A549 (cell line): ENCODE measurements around the gene SLC39A13. TPM values are rescaled to one million over a fixed set of nuclear protein-coding genes. Genes with fewer than 3 reads are reported as not detected.

Experiments
- ATAC-seq, 2 experiments: fragments of 200-7000 bp in 1 of 2; fragments of >200 bp in 1 of 2; cut with Nextera tagmentation in 1 of 2; cut with Tn5 transposase in 1 of 2; 3 replicates each; pipeline versions ENCODE4 v1.8.0 to v1.9.1; 2018 to 2020; ENCODE audit warnings: mild to moderate bottlenecking in 1 of 2, moderate library complexity in 1 of 2
- CTCF ChIA-PET: fragments of 300-600 bp; sonication (Branson Sonifier 250); formaldehyde crosslinking; extraction: SDS; loops from one replicate; lab custom pipeline; 2021; ENCODE audit warnings: antibody characterized with exemption, inconsistent platforms; lab: Yijun Ruan, JAX
- POLR2A ChIA-PET: fragments of 350-600 bp; formaldehyde crosslinking; extraction: SDS; loops from one replicate; lab custom pipeline; 2021; ENCODE audit warnings: antibody characterized with exemption, inconsistent platforms; lab: Yijun Ruan, JAX
- DNase-seq, 2 experiments: peaks; one replicate each; pipeline versions ENCODE4 v3.0.0 to v3.0.0-alpha.2; 2011 to 2016; ENCODE audit warnings: low read depth in 1 of 2, low spot score in 1 of 2
- FAIRE-seq: peaks from 2 replicates; lab custom pipeline; 2011; peaks lifted over from hg19 to GRCh38; lab: Jason Lieb, UNC
- H3K27ac ChIP-seq, 2 experiments: fragments of >200 bp; sonication (Bioruptor Twin); formaldehyde crosslinking; 3 replicates each; pipeline ENCODE4 v1.5.1; 2016 to 2017
- H3K4me1 ChIP-seq: fragments of >200 bp; sonication (Bioruptor Twin); formaldehyde crosslinking; 3 replicates; pipeline ENCODE4 v1.6.1; 2016
- H3K4me2 ChIP-seq: fragments of >200 bp; sonication (Bioruptor Twin); formaldehyde crosslinking; 3 replicates; pipeline ENCODE4 v1.6.1; 2016
- H3K4me3 ChIP-seq: fragments of >200 bp; sonication (Bioruptor Twin); formaldehyde crosslinking; 3 replicates; pipeline ENCODE4 v1.5.1; 2016
- H3K9me3 ChIP-seq: fragments of >200 bp; sonication (Bioruptor Twin); formaldehyde crosslinking; 3 replicates; pipeline ENCODE4 v1.6.1; 2016
- BHLHE40 ChIP-seq: IDR thresholded peaks from 2 replicates; pipeline ENCODE4 v1.6.1; 2012; ENCODE audit warnings: low read depth, low read length, inconsistent platforms
- CBX2 ChIP-seq: fragments of 200-600 bp; sonication (generic); IDR thresholded peaks from 2 replicates; pipeline ENCODE4 v1.6.1; 2016; ENCODE audit warnings: low read depth, mild to moderate bottlenecking, borderline replicate concordance
- CBX8 ChIP-seq: fragments of 200-600 bp; sonication (generic); IDR thresholded peaks from 2 replicates; pipeline ENCODE4 v1.6.1; 2016
- CEBPB ChIP-seq, 2 experiments: fragments of >200 bp in 1 of 2; sonication (Bioruptor Twin) in 1 of 2; formaldehyde crosslinking in 1 of 2; IDR thresholded peaks; 2 replicates each; pipeline ENCODE4 v1.6.1; 2012 to 2016
- CHD2 ChIP-seq: fragments of 150-350 bp; IDR thresholded peaks from 2 replicates; pipeline ENCODE4 v1.6.1; 2014; ENCODE audit warnings: low read length; ENCODE audit not compliant: partially characterized antibody
- CHD4 ChIP-seq: fragments of 200-600 bp; sonication (generic); IDR thresholded peaks from 2 replicates; pipeline ENCODE4 v1.6.1; 2016; ENCODE audit warnings: antibody characterized with exemption, mild to moderate bottlenecking, borderline replicate concordance
- EP300 ChIP-seq, 2 experiments: fragments of >200 bp; sonication (Bioruptor Twin); formaldehyde crosslinking; IDR thresholded peaks; 2 replicates in 1 of 2; 3 replicates in 1 of 2; pipeline ENCODE4 v1.6.1; 2016 to 2017
- ESRRA ChIP-seq: fragments of 150-350 bp; IDR thresholded peaks from 2 replicates; pipeline ENCODE4 v1.6.1; 2014; ENCODE audit warnings: mild to moderate bottlenecking, low read length, borderline replicate concordance
- HEYL ChIP-seq: fragments of 250-450 bp; sonication (Bioruptor Pico); IDR thresholded peaks from 2 replicates; pipeline ENCODE4 v1.8.0; 2021; ENCODE audit warnings: mild to moderate bottlenecking, moderate library complexity
- HOXA7 ChIP-seq: fragments of 250-450 bp; sonication (Bioruptor Pico); IDR thresholded peaks from 2 replicates; pipeline ENCODE4 v1.5.0; 2020; ENCODE audit warnings: mild to moderate bottlenecking, moderate library complexity
- HOXB13 ChIP-seq: fragments of 250-450 bp; sonication (Bioruptor Pico); IDR thresholded peaks from 2 replicates; pipeline ENCODE4 v1.5.0; 2020; ENCODE audit warnings: low read depth, mild to moderate bottlenecking, moderate library complexity
- HOXB5 ChIP-seq: fragments of 250-450 bp; sonication (Bioruptor Pico); IDR thresholded peaks from 2 replicates; pipeline ENCODE4 v1.5.0; 2020; ENCODE audit warnings: mild to moderate bottlenecking, moderate library complexity
- JUNB ChIP-seq: fragments of >200 bp; sonication (Bioruptor Twin); formaldehyde crosslinking; IDR thresholded peaks from 2 replicates; pipeline ENCODE4 v1.6.1; 2016
- KDM1A ChIP-seq: fragments of 200-600 bp; sonication (generic); IDR thresholded peaks from 2 replicates; pipeline ENCODE4 v1.6.1; 2016; ENCODE audit warnings: low read depth, mild to moderate bottlenecking
- MAZ ChIP-seq: fragments of 150-350 bp; IDR thresholded peaks from 2 replicates; pipeline ENCODE4 v1.6.1; 2014; ENCODE audit warnings: antibody characterized with exemption, low read depth, low read length, borderline replicate concordance
- NFE2L2 ChIP-seq: fragments of 150-350 bp; conservative IDR thresholded peaks from 2 replicates; pipeline ENCODE4 v1.6.1; 2014; ENCODE audit warnings: low read length
- RFX5 ChIP-seq: fragments of 450-650 bp; IDR thresholded peaks from 2 replicates; pipeline ENCODE4 v1.7.1; 2014; ENCODE audit warnings: antibody characterized with exemption, mild to moderate bottlenecking, moderate library complexity
- TP53 ChIP-seq: fragments of 250-450 bp; sonication (Bioruptor Pico); IDR thresholded peaks from 2 replicates; pipeline ENCODE4 v1.5.0; 2021; ENCODE audit warnings: mild to moderate bottlenecking, moderate library complexity
- WGBS: methylation state at CpG from one replicate; pipeline ENCODE4 v1.1.6; 2017; ENCODE audit errors: missing lambda C conversion rate; 5-methylcytosine and 5-hydroxymethylcytosine counted together
- polyA plus RNA-seq, 4 experiments: library from polyadenylated mRNA; depleted of rRNA in 3 of 4; stranded (reverse); fragments of >200 nt; fragmentation: RNase III in 1 of 4; extraction: RNeasy Plus Mini Kit Qiagen cat#74134 plus additional on column Dnase treatment in 1 of 4; gene quantifications; 2 replicates in 3 of 4; 3 replicates in 1 of 4; pipeline ENCODE4 v1.2.3, GENCODE V29; 2011 to 2017
- TF ChIP-seq, protein P1 (sequence below): fragments of 250-450 bp; sonication (Bioruptor Pico); IDR thresholded peaks from 2 replicates; pipeline ENCODE4 v1.5.0; 2021; ENCODE audit warnings: mild to moderate bottlenecking, moderate library complexity, borderline replicate concordance
- TF ChIP-seq, protein P2 (sequence below): fragments of 150-350 bp; IDR thresholded peaks from 2 replicates; pipeline ENCODE4 v1.6.1; 2014; ENCODE audit warnings: low read depth, mild to moderate bottlenecking, low read length
- TF ChIP-seq, protein P3 (sequence below): fragments of >200 bp; sonication (Bioruptor Twin); formaldehyde crosslinking; IDR thresholded peaks from 2 replicates; pipeline ENCODE4 v1.6.1; 2016
- TF ChIP-seq, protein P4 (sequence below): fragments of 200-600 bp; sonication (generic); IDR thresholded peaks from 2 replicates; pipeline ENCODE4 v1.6.1; 2016; ENCODE audit warnings: antibody characterized with exemption, mild to moderate bottlenecking, moderate library complexity
- TF ChIP-seq, protein P5 (sequence below): fragments of 450-650 bp; IDR thresholded peaks from 2 replicates; pipeline ENCODE4 v1.6.1; 2014; ENCODE audit warnings: antibody characterized with exemption

Gene SLC39A13
- polyA plus RNA-seq, 2 of the 4 experiments (the other 2 are of a cell fraction): 10.8 to 35.2 TPM

DNA sequence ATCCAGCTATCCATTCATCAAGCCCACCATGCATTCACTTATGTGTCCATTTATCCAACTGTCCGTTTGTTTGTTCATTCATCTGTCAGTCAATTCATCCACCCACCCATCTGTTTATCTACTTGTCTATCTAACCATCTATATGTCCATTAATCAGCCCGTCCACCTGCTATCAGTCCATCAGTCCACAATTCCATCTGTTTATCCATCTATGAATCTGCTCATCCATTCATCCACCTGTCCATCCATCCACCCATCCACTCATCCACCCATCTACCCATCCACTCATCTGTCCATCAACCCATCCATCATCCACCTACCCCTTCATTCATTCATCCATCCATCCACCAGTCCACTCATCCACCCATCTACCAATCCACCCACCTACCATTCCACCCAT lies 29.1 kb upstream of the SLC39A13 start:
- Histone ChIP-seq H3K4me1 (peaks cover 17% of the 10 kb centered on the region), H3K4me3 (no peak overlapping the region), H3K27ac (no peak overlapping the region), H3K4me2 (no peak overlapping the region), H3K9me3 (no peaks in the 10 kb centered on the region)
- CTCF ChIA-PET: interaction anchor here (0.5 to 2.4 kb wide), 5 partner anchors 8 to 60 kb away, joined by 3 to 8 read pairs (median 3); no protein-coding TSS in a partner anchor
- POLR2A ChIA-PET: no interaction called here
- ATAC-seq: no peak
- WGBS: 39% methylated on average over 2 of the region's 2 CpGs
- FAIRE-seq: no peak
- DNase-seq: no peak
- TF ChIP-seq MAZ (no peak), HOXB13 (CRISPR knock-in tag) (no peak)

DNA sequence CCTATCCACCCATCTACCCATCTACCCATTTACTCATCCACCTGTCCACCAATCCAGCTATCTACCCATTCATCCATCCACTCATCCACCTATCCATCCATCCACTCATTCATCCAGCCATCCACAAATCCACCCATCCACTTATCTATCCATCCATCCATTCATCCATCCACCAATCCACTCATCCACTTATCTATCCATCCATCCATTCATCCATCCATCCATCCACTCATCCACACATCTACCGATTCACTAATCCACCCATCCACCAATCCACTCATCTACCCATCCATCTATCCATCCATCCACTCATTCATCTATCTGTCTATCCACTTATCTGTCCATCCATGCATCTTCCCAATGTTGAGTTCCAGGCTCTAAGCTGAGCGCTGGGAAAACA lies 28.3 kb upstream of the SLC39A13 start:
- FAIRE-seq (no peak), DNase-seq (no peak), ATAC-seq (no peak)
- H3K4me2 ChIP-seq: no peak overlapping the region
- H3K9me3 ChIP-seq: no peaks in the 10 kb centered on the region
- ChIA-PET CTCF (interaction anchor here (1.0 to 1.4 kb wide), 3 partner anchors 16 to 26 kb away, joined by 3 to 7 read pairs (median 3); no protein-coding TSS in a partner anchor), POLR2A (interaction anchor here (0.6 kb wide), 1 partner anchor 718 kb away, joined by 3 read pairs; no protein-coding TSS in a partner anchor)
- no peak overlapping the region for H3K4me3 ChIP-seq
- WGBS: 40% methylated on average over 2 of the region's 2 CpGs
- TF ChIP-seq, protein P1, sequence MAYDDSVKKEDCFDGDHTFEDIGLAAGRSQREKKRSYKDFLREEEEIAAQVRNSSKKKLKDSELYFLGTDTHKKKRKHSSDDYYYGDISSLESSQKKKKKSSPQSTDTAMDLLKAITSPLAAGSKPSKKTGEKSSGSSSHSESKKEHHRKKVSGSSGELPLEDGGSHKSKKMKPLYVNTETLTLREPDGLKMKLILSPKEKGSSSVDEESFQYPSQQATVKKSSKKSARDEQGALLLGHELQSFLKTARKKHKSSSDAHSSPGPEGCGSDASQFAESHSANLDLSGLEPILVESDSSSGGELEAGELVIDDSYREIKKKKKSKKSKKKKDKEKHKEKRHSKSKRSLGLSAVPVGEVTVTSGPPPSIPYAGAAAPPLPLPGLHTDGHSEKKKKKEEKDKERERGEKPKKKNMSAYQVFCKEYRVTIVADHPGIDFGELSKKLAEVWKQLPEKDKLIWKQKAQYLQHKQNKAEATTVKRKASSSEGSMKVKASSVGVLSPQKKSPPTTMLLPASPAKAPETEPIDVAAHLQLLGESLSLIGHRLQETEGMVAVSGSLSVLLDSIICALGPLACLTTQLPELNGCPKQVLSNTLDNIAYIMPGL (CRISPR knock-in tag): no peak
- no peak for TF ChIP-seq JUNB
- no peak for TF ChIP-seq EP300 (IDR thresholded peaks at IDR 0.05)
- TF ChIP-seq ESRRA: no peak
- TF ChIP-seq, protein P2, sequence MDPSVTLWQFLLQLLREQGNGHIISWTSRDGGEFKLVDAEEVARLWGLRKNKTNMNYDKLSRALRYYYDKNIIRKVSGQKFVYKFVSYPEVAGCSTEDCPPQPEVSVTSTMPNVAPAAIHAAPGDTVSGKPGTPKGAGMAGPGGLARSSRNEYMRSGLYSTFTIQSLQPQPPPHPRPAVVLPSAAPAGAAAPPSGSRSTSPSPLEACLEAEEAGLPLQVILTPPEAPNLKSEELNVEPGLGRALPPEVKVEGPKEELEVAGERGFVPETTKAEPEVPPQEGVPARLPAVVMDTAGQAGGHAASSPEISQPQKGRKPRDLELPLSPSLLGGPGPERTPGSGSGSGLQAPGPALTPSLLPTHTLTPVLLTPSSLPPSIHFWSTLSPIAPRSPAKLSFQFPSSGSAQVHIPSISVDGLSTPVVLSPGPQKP: no peak
- no peak for TF ChIP-seq CHD2
- TF ChIP-seq KDM1A: no peak
- TF ChIP-seq CHD4: no peak
- no peak for TF ChIP-seq CEBPB (IDR thresholded peaks at IDR 0.05)
- TF ChIP-seq TP53: no peak
- TF ChIP-seq BHLHE40: no peak
- TF ChIP-seq RFX5: no peak
- no peak for TF ChIP-seq CBX2
- TF ChIP-seq CBX8: no peak
- TF ChIP-seq, protein P3, sequence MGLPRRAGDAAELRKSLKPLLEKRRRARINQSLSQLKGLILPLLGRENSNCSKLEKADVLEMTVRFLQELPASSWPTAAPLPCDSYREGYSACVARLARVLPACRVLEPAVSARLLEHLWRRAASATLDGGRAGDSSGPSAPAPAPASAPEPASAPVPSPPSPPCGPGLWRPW: no peak
- TF ChIP-seq HOXB5 (CRISPR knock-in tag): no peak
- no peak overlapping the region for H3K27ac ChIP-seq
- H3K4me1 ChIP-seq: peaks cover 11% of the 10 kb centered on the region; the same call in 1 of the 3 replicates

DNA sequence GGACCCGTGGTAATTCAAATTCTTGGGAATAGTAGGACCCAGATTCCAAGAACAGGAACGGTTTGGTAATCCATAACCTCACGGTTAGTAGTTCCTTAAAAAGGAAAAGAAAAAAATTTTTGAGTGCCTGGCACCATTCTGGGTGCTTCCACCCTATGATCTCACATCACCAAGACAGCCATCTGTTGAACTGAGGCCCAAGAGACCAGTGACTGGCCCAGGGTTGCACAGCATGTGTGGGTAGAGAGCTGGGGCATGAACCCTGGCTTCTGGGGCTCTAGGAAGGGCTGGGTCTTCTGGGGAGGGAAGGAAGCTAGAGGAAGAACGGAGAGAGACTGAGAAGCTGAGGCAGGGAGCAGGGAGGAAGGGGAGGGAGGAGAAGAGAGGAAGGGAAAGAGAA lies 25.3 kb upstream of the SLC39A13 start:
- H3K4me1 ChIP-seq: no peaks in the 10 kb centered on the region
- ATAC-seq: no peak
- H3K4me2 ChIP-seq: no peak overlapping the region
- TF ChIP-seq NFE2L2 (no peak), BHLHE40 (no peak), HOXB5 (CRISPR knock-in tag) (no peak), EP300 (IDR thresholded peaks at IDR 0.05) (no peak), HEYL (CRISPR knock-in tag) (no peak), JUNB (no peak), HOXA7 (CRISPR knock-in tag) (no peak)
- TF ChIP-seq, protein P3: no peak
- TF ChIP-seq, protein P2: no peak
- TF ChIP-seq, protein P4, sequence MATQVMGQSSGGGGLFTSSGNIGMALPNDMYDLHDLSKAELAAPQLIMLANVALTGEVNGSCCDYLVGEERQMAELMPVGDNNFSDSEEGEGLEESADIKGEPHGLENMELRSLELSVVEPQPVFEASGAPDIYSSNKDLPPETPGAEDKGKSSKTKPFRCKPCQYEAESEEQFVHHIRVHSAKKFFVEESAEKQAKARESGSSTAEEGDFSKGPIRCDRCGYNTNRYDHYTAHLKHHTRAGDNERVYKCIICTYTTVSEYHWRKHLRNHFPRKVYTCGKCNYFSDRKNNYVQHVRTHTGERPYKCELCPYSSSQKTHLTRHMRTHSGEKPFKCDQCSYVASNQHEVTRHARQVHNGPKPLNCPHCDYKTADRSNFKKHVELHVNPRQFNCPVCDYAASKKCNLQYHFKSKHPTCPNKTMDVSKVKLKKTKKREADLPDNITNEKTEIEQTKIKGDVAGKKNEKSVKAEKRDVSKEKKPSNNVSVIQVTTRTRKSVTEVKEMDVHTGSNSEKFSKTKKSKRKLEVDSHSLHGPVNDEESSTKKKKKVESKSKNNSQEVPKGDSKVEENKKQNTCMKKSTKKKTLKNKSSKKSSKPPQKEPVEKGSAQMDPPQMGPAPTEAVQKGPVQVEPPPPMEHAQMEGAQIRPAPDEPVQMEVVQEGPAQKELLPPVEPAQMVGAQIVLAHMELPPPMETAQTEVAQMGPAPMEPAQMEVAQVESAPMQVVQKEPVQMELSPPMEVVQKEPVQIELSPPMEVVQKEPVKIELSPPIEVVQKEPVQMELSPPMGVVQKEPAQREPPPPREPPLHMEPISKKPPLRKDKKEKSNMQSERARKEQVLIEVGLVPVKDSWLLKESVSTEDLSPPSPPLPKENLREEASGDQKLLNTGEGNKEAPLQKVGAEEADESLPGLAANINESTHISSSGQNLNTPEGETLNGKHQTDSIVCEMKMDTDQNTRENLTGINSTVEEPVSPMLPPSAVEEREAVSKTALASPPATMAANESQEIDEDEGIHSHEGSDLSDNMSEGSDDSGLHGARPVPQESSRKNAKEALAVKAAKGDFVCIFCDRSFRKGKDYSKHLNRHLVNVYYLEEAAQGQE: no peak
- TF ChIP-seq, protein P5, sequence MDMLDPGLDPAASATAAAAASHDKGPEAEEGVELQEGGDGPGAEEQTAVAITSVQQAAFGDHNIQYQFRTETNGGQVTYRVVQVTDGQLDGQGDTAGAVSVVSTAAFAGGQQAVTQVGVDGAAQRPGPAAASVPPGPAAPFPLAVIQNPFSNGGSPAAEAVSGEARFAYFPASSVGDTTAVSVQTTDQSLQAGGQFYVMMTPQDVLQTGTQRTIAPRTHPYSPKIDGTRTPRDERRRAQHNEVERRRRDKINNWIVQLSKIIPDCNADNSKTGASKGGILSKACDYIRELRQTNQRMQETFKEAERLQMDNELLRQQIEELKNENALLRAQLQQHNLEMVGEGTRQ: no peak
- ChIA-PET POLR2A (no interaction called here), CTCF (interaction anchor here (1.0 to 1.5 kb wide), 4 partner anchors 10 to 70 kb away, joined by 3 to 12 read pairs (median 3); no protein-coding TSS in a partner anchor)
- H3K4me3 ChIP-seq: no peak overlapping the region
- no peak for FAIRE-seq
- no peaks in the 10 kb centered on the region for H3K9me3 ChIP-seq
- DNase-seq: no peak
- H3K27ac ChIP-seq: no peak overlapping the region
- WGBS: 54% methylated on average over 4 of the region's 4 CpGs
